ENCODE results near the gene MISP3. TPM values are rescaled to one million over a fixed set of nuclear protein-coding genes. Genes with fewer than 3 reads are reported as not detected.

The MISP3 gene
- total RNA-seq, 1 experiment from 2014 or later = 3.3 TPM

DNA sequence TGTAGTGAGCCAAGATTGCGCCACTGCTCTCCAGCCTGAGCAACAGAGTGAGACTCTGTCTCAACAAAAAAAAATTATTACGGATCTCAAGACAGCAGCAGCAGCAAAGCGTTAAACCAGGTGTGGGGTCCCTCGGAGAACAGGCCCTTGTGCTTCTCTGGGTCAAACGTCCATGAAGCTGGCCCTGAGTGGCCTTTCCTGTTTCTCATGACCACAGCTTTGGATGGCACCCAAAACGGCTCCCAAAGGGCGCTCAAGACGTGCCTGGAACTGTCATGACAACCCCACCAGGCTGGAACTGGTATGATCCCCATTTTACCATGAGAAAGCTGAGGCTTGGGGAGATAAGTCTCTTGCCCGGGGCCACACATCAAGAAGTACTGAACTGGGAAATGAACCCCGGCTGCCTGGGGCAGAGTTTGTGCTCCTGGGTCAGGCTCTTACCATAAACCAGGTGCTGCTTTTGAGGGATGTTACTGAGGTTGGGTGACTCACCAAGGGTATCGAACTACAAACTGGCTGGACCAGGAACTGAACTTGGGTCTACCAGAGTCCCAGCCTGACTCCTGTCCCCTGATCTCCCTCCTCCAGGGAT lies 29.6 kb downstream of the MISP3 start:
- DNase-seq (ENCODE audit: low spot score) = no peak

DNA sequence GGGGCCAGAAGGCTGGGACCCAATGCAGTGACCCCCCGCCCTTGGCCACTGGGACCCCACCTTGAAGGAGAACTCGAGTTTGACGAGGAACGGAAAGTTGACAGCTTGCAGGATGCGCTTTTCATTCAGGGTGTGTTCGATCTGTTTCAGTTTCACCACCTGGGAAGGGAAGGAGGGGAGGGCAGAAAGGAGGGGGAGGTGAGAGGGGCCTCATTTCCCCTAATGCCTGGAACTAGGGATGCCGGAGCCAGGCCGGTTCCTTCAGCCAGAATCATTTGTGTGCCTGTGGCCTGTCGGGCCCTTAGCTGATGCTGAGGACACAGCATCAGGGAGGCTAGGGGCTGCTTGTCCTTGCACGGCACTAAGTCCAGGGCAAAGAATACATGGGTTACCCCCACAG lies 30.2 kb downstream of the MISP3 start:
- DNase-seq (ENCODE audit: low spot score) = no peak

DNA sequence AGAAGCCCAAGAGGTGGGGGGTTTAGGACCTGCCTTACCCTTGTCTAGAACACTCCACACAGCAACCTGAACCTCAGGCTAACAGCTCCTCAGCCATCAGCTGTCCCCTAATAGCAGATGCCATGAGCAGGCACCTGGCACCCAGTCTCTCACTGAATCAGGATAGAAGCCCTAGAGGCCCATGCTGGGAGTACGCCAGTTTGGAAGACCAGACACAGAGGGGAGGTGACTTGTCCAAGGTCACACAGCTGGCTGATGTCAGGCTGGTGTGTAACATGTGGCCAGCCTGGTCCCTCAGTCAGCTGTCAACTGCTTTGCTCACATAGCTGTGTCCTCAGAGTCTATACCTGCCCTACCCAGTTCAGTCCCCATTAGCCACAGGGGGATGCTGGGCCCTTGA lies 30.7 kb downstream of the MISP3 start:
- DNase-seq (ENCODE audit: low spot score) = no peak

DNA sequence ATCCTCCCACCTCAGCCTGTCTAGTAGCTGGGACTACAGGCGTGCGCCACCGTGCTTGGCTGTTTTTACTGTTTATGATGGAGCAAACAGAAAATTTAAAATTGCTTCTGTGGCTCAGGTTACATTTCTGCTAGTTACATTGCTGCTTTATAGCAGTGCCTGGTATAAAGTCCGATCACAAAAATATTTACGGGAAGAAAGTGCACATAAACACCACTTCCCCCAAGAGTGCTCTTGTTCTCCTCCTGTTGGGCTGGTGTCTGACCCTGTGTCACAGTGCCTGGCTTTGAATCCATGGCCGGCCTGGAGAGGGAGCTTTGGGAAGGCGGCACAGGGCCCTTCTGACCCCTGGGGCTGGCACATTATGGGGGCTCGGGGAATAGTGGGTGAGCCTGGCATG lies 33.1 kb downstream of the MISP3 start:
- DNase-seq (ENCODE audit: low spot score) = no peak

DNA sequence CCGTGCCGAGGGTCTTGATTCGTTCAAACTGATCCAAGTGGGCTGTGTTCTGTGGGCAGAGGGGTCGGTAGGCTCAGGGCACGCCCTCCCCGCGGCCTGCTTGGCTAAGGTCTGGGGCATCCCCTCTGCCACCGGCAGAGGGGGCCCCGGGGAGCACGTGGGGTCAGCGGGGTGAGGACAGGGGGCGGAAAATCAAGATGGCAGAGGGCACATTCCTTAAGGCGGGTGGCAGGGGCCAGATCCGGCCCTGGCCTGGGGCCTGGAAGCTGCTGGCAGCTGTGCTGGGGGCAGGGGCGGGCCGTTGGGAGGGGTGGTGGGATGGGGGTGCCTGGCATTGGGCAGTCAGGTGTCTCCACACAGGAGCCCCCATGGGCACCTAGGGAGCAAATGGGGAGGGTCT lies 34.3 kb downstream of the MISP3 start:
- DNase-seq (ENCODE audit: low spot score) = no peak

DNA sequence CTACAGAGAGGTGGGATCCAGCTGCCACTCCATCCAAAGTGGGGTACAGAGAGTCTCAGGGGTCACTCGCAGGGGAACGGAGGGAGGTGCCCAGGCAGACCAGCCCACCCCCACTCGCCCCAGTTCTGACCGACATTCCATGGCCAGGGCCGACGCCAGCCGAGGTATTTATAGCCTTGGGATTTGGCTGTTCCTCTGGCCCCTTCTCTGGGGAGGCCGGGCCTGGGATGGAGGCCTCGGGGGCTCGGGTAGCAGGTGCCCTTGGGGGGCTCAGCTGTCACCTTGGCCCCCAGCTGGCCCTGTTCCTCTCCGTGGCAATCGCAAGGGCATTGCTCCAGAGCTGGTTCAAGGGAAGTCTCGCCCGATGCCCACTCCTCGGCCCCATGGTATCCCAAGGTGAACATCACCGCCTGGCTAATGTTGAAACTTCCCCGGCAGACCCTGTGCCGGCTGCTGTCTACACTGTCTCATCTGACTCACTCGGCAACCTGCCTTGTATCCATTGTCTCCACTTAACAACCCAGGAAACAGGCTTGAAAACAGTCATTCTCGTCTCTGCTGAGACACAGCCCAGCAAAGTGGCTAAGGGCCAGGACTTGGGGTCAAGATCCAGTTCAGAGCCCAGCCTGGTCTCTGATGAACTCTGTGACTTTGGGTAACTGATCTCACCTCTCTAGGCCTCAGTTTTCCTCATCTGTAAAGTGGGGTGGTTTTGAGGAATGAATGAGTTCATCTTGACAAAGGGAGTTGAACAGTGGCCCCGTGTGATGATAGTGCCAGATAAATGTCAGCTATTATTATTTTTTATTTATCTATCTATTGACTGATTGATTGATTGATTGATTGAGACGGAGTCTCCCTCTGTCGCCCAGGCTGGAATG lies 35.2 kb downstream of the MISP3 start:
- DNase-seq (ENCODE audit: low spot score) = no peak

DNA sequence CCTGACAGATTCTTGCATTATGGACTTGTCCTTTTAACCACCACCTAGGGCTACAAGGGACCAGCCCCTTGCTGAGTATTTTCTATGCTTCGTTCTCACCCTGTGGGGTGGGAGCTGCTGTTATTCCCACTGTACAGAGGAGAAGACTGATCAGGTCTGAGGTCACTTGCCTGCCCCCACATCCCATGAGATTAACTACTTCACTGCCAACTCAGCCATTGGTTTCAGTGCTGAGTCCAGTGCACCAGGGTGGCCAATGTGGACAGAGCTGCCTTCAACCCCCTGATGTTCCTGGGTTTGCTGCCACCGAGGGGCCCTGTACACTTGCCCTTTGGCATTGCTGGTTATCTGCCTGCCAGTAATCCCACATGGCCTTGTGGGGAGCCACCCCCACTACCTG lies 38.1 kb downstream of the MISP3 start:
- no peak for DNase-seq (ENCODE audit: low spot score)

DNA sequence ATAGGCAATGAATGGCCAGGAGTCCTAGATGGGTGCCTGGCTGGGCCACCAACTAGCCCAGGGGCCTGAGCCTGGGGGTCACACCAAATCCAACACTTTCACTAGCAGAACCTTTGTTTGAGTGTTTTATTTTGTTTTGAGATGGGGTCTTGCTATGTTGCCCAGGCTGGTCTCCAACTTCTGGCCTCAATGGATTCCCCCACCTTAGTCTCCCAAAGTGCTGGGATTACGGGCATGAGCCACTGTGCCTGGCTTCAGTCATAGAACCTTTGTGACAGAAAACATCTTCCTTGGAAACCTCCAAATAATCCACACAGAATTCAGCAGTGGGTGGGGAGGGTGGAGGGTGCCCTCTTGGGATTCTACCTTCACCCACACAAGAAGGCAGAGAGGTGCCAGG lies 38.9 kb downstream of the MISP3 start:
- no peak for DNase-seq (ENCODE audit: low spot score)

DNA sequence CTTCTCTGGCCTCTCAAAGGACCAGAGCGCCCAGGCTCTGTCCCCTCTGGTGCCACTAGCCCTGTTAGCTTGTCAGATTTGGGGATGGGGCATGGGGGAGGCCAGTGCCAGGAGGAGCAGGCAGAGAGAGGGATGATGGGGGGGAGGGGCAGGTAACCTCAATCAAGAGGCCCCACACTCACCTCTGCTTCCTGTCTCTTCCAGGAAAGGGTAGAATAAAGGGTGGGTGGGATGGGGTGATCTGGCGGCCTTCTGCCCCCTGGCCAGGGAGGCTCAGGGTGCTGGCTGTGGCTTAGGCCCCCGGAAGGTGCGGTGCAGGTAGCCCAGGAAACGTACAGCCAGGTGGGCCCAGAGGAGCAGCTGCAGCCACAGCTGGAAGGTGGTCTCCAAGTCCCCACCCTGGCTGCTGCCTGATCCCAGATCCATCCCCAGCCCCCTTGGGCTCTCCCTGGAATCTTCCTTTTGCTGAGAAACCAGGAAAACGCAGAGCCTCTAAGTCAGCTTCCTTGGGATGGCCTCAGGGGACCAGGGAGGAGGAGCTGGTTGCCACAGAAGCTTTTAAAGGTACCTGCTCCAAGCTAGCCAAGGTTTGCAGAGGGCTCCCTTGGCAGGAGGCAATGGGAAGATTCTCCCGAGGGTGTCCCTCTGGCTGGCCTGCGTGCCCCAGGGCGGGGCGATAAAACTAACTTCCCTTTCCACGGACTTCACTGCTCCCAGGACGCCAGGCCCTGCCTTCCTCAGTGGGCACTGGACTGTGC lies 39.6 kb downstream of the MISP3 start:
- no peak for DNase-seq (ENCODE audit: low spot score)

DNA sequence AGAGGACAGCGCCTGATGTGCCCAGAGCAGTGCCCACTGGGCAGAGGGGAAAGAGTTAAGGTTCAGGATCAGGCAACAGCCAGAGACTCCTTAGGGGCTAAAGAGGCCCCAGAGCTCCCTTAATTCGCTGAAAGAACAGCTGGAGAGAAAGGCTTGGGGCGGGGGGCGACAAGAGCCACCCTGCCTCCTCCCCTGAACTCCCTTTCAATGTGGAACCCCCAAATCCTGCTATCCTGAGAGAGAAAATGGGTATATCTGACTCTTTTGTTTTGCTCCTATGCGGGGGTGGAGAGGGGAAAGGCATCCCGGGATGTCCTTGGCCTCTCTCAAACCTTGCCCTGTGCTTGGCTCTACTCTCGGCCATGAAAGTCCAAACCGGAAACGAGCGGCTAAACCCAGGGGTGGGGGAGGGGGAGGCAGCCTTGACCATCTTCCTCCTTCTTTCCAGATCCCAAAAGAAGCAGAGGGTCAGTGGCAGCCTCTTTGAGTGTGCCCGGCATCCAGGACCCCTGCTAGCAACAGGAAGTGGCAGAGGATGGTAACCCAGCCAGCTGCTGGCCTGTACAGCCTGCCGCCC lies 40.3 kb downstream of the MISP3 start:
- DNase-seq (ENCODE audit: low spot score) = no peak

DNA sequence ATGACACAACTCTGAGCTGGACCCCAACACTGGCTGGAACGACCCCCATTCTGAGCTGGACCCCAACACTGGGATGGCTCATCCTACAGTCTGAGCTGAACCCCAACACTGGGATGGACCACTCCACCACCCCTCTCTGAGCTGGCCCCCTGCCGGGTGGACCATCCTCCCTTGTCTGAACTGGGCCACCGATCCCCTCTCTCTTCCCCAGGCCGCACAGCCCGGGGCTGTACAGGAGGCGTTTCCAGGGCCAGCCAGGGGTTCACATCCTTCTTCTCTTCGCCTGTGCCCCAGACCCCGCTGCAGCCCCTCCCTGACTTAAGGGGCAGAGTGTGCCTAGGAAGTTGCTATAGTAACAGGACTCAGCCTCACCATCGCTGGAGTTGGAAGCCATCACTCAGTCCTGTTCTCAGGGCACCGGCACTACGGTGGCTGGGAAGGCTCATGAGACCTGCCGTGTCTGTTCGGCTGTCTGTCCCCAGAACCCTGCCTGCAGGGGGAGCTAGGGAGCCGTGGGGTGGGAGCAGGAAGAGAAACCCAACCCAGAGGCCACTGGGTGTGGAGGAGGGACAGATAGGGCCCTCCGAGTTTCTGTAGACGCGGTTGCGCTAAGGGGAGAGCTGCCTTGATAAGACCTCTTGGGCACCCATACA lies 41.3 kb downstream of the MISP3 start:
- no peak for DNase-seq (ENCODE audit: low spot score)

DNA sequence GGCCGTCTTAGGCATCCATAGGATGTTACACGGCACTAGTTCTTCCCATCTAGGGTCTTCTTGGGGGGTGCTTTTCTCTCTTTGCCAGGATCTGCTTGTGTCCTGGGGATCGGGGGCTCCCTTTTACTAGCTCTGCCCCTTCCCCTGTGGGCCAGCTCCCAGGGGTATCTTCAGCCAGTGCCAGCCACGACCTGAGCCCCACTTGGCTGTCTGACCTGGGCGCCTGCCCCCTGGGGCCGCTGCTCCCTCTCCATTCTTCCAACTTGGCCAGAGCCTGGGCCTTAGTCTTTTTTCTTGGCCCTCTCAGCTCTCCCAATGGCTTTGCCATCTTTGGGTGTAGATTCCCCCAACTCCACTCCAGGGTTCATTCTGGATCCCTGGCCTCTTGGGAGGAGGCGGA lies 41.9 kb downstream of the MISP3 start:
- DNase-seq (ENCODE audit: low spot score) = no peak

DNA sequence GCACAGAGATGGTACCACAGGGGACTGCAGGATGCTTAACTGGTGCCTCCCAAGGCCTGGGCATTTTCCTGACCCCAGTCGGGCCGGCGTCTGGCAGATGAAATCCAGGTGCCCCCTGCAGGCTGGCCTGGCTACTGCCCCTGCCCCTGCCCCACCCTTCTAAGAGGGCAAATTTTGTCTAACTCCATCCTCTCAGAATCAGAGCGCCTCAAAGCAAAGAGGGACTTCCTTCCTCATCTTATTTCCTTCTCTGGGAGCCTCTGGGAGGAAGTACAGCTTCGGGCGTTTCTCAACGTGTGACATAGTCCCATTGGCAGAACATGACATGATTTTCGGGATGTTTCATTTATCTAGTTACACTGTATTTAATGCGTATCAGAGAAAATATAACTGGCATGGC lies 42.3 kb downstream of the MISP3 start:
- DNase-seq (ENCODE audit: low spot score) = no peak

DNA sequence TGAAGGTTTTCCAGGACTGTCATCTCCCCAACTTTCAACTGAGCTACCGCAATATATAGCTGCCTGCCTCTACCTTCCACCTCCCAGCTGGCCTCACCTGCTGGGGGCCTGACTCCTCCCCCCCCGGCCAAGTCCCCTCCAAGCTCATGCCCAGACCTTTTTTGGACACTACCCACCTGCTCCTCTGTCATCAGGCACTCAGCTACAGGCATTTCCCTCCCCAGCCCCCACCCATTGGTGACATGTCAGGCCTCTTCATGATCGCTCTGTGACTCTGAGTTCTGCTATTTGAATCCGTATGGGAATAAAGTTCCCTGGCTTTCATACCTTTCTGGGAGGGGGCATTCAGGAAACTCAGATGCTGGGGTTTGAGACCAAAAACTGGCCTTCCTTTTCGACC lies 43.2 kb downstream of the MISP3 start:
- no peak for DNase-seq (ENCODE audit: low spot score)

DNA sequence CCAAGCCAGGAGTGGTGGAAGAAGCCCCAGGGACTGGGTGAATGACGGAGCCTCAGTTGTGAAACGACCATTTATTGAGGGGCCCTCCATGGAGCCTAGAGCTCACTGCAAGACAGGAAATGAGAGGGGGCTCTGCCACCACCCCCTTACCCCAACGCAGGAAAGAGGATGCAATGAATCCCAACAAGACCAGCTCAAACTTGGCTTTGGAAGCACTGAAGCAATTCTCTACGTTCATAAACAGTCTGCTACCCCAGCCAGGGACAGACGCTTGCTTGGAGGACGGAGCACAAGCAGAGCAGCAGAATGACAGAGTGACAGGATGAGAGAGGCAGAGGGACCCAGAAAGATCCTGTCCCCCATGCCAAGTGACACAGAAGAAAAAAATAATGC lies 43.9 kb downstream of the MISP3 start:
- DNase-seq (ENCODE audit: low spot score) = no peak

DNA sequence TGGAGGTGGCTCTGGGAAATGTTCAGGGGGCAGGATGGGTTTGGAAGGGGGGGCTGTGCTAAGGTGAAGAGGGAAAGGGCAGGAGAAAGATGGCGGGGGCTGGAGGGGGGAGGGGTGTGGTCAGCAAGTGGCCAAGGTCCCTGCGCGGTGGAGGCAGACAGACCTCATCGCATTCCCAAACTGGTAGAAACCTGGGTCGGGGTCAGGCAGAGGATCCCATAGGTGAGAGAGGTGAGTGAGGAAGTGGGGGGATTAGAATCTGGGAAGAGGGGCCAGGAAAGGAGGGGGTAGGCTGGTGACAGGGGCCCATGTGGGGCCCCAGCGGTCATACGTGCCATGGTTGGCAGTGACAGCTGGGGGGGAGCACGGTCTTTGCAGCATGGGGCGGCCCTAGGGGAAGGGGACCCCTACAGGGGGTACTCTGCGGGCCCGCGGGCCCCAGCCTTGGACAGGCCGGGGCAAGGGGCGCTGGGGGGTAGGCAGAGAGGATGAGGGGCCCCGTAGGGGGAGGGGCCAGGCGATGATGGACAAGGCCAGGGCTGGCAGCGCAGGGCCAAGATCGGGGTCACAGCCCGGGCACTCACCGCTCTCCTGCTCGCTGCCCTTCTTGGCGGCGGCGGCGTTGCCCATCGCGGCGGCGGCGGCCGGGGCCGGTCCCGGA lies 44.5 kb downstream of the MISP3 start:
- DNase-seq (ENCODE audit: low spot score) = no peak

DNA sequence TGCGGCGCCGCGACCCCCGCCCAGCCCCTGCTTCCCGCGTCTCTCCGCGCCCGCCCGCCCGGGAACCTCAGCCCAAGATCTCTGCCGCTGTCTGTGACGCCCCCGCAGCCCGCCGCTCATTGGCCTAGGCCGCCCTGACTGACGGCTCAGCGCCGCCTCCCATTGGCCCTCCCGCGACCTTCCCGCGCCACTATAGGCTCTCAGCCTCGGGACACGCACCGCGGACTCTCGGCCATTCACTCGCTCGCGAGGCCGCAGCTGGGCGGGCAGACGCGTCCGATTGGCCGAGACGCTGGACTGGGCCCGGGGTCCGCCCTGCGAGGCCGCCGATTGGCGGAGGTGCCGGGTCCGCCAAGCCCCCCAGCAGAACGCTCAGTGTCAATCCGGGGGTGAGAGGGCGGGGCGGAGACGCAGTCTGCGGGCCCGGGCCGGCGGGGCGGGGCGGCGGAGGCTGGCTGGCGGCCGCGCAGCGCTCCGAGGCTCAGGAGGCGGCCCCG lies 45.1 kb downstream of the MISP3 start, which contains the start of gene PRKACA:
PRKACA (minus strand) TSS at position 95 of the 497 bp plus-strand sequence. CDS start 215 bp downstream, outside the sequence.
- peak; percentile 99 for DNase-seq (ENCODE audit: low spot score)

DNA sequence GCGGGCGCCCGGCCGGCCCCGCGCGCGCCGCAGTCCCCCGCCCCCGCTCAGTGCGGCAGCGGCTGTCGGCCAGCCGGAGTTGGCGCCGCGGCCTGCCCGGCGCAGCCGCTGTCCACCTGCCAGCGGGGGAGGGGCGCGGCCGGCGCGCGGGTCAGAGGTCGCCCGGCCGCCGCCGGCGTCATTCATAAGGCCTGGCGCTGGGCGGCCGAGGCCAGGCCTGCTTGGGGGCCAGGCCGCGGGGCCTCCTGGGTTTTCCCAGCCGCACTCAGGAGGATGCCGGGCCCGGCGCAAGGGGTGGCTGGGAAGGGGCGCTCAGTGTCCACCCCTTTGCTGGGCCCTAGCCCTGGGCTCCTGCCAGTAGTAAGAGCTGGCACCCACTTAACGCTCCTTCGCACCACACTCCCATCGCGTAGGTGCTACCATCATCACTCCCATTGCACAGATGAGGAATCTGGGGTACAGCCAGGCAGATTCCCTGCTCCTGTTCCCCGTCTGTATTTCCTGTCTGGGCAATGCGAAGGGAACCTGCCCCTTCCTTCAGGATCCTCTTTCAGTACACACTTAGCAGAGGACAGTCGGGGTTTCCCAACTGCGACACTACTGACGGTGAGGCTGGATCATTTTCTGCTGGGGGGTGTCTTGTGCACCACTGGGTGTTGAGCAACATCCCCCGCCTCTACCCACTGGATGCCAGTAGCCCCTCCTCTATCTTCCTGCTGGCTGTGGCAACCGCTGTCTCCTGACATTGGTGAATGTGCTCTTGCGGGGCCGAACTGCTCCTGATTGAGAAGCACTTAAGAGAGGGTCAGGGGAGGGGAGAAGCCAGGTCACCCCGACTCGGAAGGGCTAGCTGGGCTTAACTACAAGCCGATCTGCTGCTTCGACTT lies 45.8 kb downstream of the MISP3 start:
- DNase-seq (ENCODE audit: low spot score) = no peak

DNA sequence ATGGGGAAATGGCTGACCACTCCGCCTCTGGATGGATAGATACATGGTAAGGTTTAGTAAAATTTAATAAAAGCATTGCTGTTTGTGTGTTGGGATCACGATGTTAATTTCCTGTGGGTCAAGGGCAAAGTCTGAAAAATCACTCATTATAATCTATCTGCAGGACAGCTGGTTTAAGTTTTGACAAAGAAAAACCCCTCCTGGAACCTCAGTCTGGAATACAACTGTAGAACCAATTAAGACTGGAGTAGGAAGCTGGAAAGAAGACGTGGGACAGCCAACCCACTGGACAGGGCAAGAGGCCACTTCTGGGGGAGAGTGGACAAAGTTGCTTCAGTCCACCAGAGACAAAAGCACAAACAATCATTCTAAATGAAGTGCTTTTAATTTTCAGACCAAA lies 46.6 kb downstream of the MISP3 start:
- DNase-seq (ENCODE audit: low spot score) = no peak
